GM10847 (cell line): Measurements from ENCODE around the gene RILPL1.
A peak's percentile ranks its signal among the peaks of the same experiment; 100 is the strongest.

Experiments
- POLR2A ChIP-seq: IDR thresholded peaks from 2 replicates; pipeline ENCODE4 v1.6.1; 2011; ENCODE audit not compliant: insufficient read length; ENCODE audit errors: extremely low read depth

Gene RILPL1

DNA sequence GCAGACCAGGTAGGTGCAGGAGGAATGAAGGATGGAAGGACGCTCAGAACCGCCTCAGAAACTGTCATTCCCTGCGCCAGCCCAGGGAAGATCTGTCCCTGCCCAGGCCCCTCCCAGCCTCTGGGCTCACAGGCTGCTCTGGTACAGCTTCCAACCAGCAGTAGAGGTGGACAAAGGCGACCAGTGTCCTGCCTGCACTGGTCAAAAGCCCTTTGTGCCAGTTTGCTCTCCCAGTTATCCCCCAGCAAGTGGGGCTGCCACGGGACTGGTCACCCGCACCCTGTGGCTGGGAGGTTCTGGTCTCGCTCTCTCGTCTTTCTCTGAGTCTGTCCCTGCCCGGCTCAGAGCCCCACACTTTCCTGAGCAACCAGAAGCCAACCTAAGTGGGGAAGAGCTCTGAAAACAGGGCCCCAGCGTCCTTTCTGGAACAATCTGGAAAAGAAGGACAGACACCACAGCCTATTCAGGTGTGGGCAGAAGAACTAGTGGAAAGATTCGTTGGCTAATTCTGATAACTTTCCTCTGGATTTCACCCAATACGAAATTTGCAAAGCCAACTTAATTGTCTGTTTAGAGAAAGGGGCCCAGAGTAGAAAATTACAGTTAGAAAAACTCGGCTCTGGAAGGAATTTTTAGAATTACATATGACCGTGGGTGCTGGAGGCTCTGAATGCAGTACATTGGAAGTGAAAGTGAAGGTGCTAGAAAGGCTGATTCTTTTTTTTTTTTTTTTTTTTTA lies 53.9 kb downstream of the RILPL1 start:
- no peak for TF ChIP-seq POLR2A

GRCh38 chr12:123478762-123479161 lies 54.8 kb downstream of the RILPL1 start:
- TF ChIP-seq POLR2A = no peak

DNA sequence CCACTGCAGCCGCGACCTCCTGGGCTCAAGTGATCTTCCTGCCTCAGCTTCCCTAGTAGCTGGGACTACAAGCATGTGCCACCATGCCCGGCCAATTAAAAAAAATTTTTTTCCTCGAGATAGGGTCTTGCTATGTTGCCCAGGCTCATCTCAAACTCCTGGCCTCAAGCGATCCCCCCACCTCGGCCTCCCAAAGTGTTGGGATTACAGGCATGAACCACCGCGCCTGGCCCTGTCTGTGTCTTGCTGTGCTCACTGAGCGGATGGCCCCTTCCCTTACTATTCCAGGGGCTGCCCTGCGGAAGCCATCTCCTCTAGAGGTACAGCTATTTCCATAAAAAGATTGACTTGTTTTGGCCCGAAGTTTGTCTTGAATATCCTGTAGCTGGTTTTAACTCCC lies 55.5 kb downstream of the RILPL1 start:
- no peak for TF ChIP-seq POLR2A

DNA sequence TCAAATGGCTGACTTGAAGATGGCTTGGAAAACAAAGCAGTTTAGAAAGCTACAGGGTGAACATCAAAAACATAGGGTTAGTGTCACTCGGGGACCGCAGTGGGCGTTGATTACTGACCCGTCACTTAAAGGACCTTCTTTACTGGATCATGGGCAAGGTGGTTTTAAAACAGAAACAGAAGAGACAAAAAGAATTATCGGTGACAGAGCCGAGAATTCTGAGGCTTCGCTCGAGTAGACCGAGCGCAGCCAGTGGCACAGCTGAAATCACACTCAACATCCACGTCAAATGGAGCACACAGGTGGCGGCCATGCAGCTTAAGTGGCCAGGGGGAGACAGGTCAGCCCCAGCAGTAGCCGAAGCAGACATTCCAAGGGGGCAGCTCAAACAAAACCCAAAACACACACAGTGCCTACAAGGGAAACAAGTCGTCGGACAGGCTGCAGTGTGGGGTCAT lies 58.2 kb downstream of the RILPL1 start:
- TF ChIP-seq POLR2A = no peak

DNA sequence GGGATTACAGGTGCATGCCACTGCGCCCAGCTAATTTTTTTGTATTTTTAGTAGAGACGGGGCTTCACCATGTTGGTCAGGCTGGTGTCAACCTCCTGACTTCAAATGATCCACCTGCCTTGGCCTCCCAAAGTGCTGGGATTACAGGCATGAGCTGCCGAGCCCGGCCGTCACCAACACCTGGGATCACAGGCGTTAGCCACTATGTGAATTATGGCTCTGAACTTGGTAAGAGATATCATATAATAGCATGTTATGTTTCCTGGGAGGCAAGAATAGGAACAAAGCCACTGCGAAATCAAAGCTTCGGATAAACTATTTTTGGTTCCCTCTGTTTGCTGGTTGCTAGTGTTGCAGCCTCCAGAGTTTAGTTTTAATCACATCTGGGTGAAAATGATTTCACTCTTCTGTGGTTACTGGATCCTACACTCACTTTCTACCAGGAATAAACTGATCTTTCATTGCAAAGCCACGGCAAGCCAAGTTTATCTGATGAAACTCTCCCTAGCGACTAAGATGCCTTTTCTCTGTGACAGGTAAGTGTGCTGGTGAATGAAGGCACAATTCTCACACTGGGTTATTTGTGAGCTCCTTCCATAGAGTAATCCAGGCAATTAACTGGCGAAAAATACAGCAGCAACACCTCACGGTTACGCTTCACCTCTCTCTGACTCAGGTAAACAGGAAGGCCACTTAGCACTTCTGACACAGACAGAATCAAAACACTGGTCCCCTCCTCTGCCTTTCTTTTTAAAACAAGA lies 58.9 kb downstream of the RILPL1 start:
- no peak for TF ChIP-seq POLR2A

- no peak for TF ChIP-seq POLR2A
Observed at GRCh38 chr12:123472438-123472849, 61.1 kb downstream of the RILPL1 start.

- TF ChIP-seq POLR2A = no peak
Observed at GRCh38 chr12:123471374-123472068, 62.0 kb downstream of the RILPL1 start.

- TF ChIP-seq POLR2A = no peak
Observed at GRCh38 chr12:123469978-123470377, 63.5 kb downstream of the RILPL1 start.

DNA sequence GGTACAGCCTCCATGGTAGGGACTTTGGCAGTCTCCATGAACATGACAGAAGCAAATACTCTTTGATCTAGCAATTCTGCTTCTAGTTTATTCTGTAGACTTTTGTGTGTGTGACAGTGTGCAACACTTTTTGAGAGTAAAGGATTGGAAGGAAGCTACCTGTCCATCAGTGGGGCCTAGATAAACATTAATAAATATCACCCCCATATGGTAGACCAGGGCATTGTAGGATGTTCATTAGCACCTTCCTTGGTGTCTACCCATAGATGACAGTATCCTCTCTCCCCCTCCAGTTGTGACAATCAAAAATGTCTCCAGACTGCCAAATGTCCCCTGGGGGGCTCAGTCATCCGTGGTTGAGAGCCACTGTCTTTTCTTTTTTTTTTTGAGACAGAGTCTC lies 64.7 kb downstream of the RILPL1 start:
- TF ChIP-seq POLR2A = no peak

- TF ChIP-seq POLR2A = no peak
Observed at GRCh38 chr12:123465084-123465483, 68.4 kb downstream of the RILPL1 start.

GRCh38 chr12:123457980-123458779 lies 75.3 kb downstream of the RILPL1 start, which contains the start of gene SNRNP35:
TSS of gene SNRNP35 (plus strand) at chr12:123458139. CDS start at chr12:123465541, 7,402 bp downstream.
- peak; percentile 61 for TF ChIP-seq POLR2A

- TF ChIP-seq POLR2A = no peak
Observed at GRCh38 chr12:123453165-123453564, 80.4 kb downstream of the RILPL1 start.

DNA sequence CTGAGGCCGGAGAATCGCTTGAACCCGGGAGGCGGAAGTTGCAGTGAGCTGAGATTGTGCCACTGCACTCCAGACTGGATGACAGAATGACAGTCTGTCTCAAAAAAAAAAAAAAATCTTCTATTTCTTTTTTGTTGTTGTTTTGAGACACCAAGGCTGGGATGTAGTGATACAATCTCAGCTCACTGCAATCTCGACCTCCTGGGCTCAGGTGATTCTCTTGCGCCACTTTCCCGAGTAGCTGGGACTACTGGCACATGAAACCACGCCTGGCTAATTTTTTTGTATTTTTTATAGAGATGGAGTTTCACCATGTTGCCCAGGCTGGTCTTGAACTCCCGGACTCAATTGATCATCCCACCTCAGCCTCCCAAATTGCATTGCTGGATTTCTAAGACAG lies 82.9 kb downstream of the RILPL1 start:
- no peak for TF ChIP-seq POLR2A

- TF ChIP-seq POLR2A = no peak
Observed at GRCh38 chr12:123449856-123450255, 83.7 kb downstream of the RILPL1 start.

- no peak for TF ChIP-seq POLR2A
Observed at GRCh38 chr12:123449249-123449733, 84.2 kb downstream of the RILPL1 start.
